ENCODE data around the gene SLC31A2.

The SLC31A2 gene

DNA sequence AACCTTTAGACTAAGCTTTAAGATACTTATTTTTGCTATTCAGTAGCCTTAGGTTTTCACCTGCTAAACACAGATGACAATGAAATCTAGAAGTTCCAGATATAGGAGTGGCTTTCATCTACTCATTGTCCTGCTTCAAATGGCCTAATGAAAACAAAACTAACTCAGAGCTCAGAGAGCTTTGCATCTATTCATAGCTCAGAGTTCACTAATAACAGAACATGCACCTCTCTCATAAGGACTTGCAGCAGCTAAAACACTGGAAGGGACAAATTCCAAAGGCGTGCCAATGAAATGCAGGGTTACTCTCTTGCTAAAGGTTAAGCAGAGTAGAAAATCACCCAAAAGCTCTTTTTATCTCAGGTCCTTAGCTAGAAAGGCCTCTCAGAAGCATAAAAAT is 29.0 kb downstream of the SLC31A2 start:
- Histone ChIP-seq H3K4me3 (ENCODE audit: low read depth, low read length) (no peak overlapping the region), H3K36me3 (peaks cover 84% of the 10 kb centered on the region)
- TF ChIP-seq, protein P1, sequence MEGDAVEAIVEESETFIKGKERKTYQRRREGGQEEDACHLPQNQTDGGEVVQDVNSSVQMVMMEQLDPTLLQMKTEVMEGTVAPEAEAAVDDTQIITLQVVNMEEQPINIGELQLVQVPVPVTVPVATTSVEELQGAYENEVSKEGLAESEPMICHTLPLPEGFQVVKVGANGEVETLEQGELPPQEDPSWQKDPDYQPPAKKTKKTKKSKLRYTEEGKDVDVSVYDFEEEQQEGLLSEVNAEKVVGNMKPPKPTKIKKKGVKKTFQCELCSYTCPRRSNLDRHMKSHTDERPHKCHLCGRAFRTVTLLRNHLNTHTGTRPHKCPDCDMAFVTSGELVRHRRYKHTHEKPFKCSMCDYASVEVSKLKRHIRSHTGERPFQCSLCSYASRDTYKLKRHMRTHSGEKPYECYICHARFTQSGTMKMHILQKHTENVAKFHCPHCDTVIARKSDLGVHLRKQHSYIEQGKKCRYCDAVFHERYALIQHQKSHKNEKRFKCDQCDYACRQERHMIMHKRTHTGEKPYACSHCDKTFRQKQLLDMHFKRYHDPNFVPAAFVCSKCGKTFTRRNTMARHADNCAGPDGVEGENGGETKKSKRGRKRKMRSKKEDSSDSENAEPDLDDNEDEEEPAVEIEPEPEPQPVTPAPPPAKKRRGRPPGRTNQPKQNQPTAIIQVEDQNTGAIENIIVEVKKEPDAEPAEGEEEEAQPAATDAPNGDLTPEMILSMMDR (IDR thresholded peaks at IDR 0.05; ENCODE audit: low read depth, low read length): no peak

DNA sequence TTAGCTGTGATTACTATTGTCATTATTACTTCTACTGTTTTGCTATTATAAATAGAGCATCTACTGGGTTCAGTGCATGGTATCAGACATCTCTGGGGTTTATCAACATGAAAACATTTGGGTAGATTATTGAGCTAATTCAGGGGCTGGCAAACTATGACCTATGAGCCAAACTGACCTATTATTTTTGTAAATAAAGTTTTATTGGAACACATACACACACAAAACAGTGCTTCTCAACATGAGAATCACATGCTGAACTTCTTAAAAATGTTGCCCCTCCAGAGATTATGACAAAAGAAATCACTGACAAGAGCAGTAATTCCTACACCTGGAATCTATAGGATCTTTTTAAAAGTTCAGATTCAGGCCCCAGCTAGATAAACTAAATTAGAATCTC is 30.4 kb downstream of the SLC31A2 start:
- no peak for DNase-seq
- Histone ChIP-seq H3K36me3 (peaks cover 84% of the 10 kb centered on the region), H3K4me3 (ENCODE audit: low read depth, low read length) (no peak overlapping the region), H3K9me3 (no peaks in the 10 kb centered on the region), H3K4me1 (no peaks in the 10 kb centered on the region), H3K27me3 (no peaks in the 10 kb centered on the region)
- TF ChIP-seq, protein P1 (IDR thresholded peaks at IDR 0.05; ENCODE audit: low read depth, low read length): no peak

More for the DNA sequence above, 29.0 kb downstream of the SLC31A2 start:
- no peak for DNase-seq
- no peaks in the 10 kb centered on the region for H3K4me1 ChIP-seq
- no peaks in the 10 kb centered on the region for H3K27me3 ChIP-seq
- no peaks in the 10 kb centered on the region for H3K9me3 ChIP-seq

GRCh38 chr9:113183956-113184488 is 33.2 kb downstream of the SLC31A2 start:
- H3K9me3 ChIP-seq: no peaks in the 10 kb centered on the region
- no peak for DNase-seq
- H3K4me1 ChIP-seq: no peaks in the 10 kb centered on the region
- H3K36me3 ChIP-seq: peaks cover 81% of the 10 kb centered on the region
- TF ChIP-seq, protein P1 (IDR thresholded peaks at IDR 0.05; ENCODE audit: low read depth, low read length): no peak
- no peaks in the 10 kb centered on the region for H3K27me3 ChIP-seq
- H3K4me3 ChIP-seq (ENCODE audit: low read depth, low read length): no peak overlapping the region

DNA sequence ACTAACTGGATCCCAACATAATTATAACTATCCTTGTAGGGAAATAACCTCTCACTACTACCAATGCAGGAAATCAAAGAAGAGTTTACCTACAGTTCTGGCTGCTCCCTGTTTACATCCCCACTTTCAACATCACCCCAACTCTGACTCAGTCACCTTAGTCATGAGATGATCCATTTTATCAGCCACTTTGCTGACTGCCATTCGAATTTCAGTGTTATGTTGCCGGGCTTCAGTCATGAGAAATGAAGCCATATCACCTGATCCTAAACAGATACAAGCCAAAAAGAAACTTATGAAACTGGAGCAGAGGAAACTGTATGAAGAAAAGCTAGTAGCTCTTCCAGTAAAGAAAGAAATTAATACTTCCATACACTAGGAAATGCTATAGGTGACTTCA is 33.7 kb downstream of the SLC31A2 start:
- H3K27me3 ChIP-seq: no peaks in the 10 kb centered on the region
- H3K4me1 ChIP-seq: no peaks in the 10 kb centered on the region
- TF ChIP-seq, protein P1 (IDR thresholded peaks at IDR 0.05; ENCODE audit: low read depth, low read length): no peak
- DNase-seq: no peak
- H3K4me3 ChIP-seq (ENCODE audit: low read depth, low read length): no peak overlapping the region
- H3K36me3 ChIP-seq: peaks cover 81% of the 10 kb centered on the region
- H3K9me3 ChIP-seq: no peaks in the 10 kb centered on the region

DNA sequence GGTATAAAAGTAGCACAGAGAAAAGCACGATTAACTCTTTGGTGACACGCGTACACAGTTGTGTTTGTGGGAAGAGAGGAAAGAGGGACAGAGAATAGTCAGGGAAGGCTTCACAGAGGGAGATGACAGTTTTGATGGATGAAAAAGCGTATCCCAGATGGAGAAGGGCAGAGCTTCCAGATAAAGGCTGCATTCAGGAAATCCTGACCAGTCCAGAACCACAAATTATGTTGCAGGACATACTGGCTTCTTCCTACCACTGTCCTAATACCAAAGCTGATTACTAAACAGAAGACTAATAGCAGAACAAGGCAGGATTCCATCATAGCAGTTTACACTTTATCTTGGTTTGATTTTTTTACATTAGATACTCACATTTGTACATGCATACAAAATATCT is 34.5 kb downstream of the SLC31A2 start:
- peaks cover 78% of the 10 kb centered on the region for H3K36me3 ChIP-seq

DNA sequence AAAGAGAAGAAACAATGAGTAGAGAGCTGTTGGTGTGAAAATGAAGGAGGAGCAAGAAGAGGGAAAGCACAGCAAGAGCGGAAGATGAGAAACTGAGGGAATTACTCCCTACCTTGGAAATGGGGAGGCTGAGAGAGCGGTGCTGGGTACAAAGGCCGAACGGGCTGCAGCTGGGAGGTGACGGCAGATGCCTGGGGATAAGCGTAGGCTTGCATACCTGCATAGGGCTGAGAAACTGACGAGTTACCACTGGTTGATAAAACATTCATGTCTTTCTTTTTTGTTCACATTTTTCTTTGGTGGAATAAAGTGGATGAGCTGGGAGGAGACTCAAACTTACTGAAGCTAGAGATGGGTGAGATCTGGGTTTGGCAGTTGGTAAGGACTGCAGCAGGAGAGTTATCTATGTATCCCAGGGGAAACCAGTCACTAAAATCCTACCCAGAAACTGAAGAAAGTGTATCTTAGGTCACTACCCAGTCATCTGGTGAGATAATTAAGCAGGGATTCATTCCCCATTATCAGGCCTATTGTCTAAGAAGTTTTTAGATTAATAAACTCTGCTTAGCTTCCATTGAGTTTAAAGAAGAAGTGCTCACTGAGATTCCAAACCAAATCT is 35.4 kb downstream of the SLC31A2 start:
- DNase-seq: no peak
- H3K4me3 ChIP-seq (ENCODE audit: low read depth, low read length): no peak overlapping the region
- TF ChIP-seq, protein P1 (IDR thresholded peaks at IDR 0.05; ENCODE audit: low read depth, low read length): no peak
- H3K36me3 ChIP-seq: peaks cover 70% of the 10 kb centered on the region
- H3K9me3 ChIP-seq: no peaks in the 10 kb centered on the region
- H3K4me1 ChIP-seq: no peaks in the 10 kb centered on the region
- H3K27me3 ChIP-seq: no peaks in the 10 kb centered on the region

More for the DNA sequence above, 34.5 kb downstream of the SLC31A2 start:
- DNase-seq: no peak
- TF ChIP-seq, protein P1 (IDR thresholded peaks at IDR 0.05; ENCODE audit: low read depth, low read length): no peak
- no peaks in the 10 kb centered on the region for H3K9me3 ChIP-seq
- H3K27me3 ChIP-seq: no peaks in the 10 kb centered on the region
- no peak overlapping the region for H3K4me3 ChIP-seq (ENCODE audit: low read depth, low read length)
- H3K4me1 ChIP-seq: no peaks in the 10 kb centered on the region

Data from BE2C (cell line).